Mucosa of descending colon (tissue), 3 donors: ENCODE results near the gene FGF1. TPM values are rescaled to one million over a fixed set of nuclear protein-coding genes. Genes with fewer than 3 reads are reported as not detected.

Experiments
- ATAC-seq: fragments of 200-7000 bp; cut with Tn5 transposase; one replicate; pipeline ENCODE4 v1.9.1; 2020; ENCODE audit warnings: mild to moderate bottlenecking, moderate library complexity
- DNase-seq, 3 donors: peaks; one replicate each; pipeline ENCODE4 v3.0.0-alpha.2; 2020
- H3K36me3 ChIP-seq: fragments of 200-600 bp; one replicate; pipeline ENCODE4 v1.8.0; 2021; ENCODE audit warnings: low read depth, mild to moderate bottlenecking
- H3K4me1 ChIP-seq: fragments of 200-600 bp; one replicate; pipeline ENCODE4 v1.8.0; 2021; ENCODE audit warnings: low read depth, mild to moderate bottlenecking
- H3K4me3 ChIP-seq: fragments of 200-600 bp; one replicate; pipeline ENCODE4 v1.8.0; 2021; ENCODE audit warnings: mild to moderate bottlenecking
- H3K9me3 ChIP-seq: fragments of 200-600 bp; one replicate; pipeline ENCODE4 v1.8.0; 2021; ENCODE audit warnings: mild to moderate bottlenecking
- CTCF ChIP-seq: fragments of 200-600 bp; IDR thresholded peaks from one replicate; pipeline ENCODE4 v1.8.0; 2022; ENCODE audit warnings: antibody characterized with exemption, mild to moderate bottlenecking
- intact Hi-C, 2 donors: fragments of 100-400 bp; cut with DNase I in 1 of 2; cut with micrococcal nuclease in 1 of 2; formaldehyde crosslinking; loops; one replicate each; pipeline versions ENCODE4 v1.11.0 to v1.11.1; 2022; cut with DNase I, micrococcal nuclease
- total RNA-seq, 3 donors: library from RNA; stranded (reverse); fragmentation: NEBNext Ultra II Directional in 2 of 3; extraction: Animal tissue kit (Norgen Biotek cat#: 25700) in 2 of 3; gene quantifications; one replicate each; pipeline versions ENCODE4 v1.2.1 to v1.2.4, GENCODE V29; 2021 to 2023
- donor health status: DM: no; HTN: no; CAD: no; lungs with moderate emphysema.
- donor health status: DM: no; HTN: no; CAD: no.
- donor health status: DM: no; HTN: yes; CAD: no.

FGF1 gene
- total RNA-seq, 3 donors from 2014 or later: 0.31 to 3.5 (median 0.35) TPM

GRCh38 chr5:142597546-142598337 is 88.1 kb downstream of the FGF1 start:
- Histone ChIP-seq H3K36me3 (no peaks in the 10 kb centered on the region), H3K4me1 (no peaks in the 10 kb centered on the region), H3K9me3 (no peaks in the 10 kb centered on the region), H3K4me3 (no peak overlapping the region)
- peak; percentile 24 for ATAC-seq
- DNase-seq: no peak
- TF ChIP-seq CTCF: no peak
- intact Hi-C loops: no loop called here

- Histone ChIP-seq H3K9me3 (no peaks in the 10 kb centered on the region), H3K4me3 (no peak overlapping the region), H3K36me3 (no peaks in the 10 kb centered on the region), H3K4me1 (no peaks in the 10 kb centered on the region)
- ATAC-seq: no peak
- intact Hi-C loops: no loop called here
- no peak for TF ChIP-seq CTCF
- DNase-seq: no peak
Measured at GRCh38 chr5:142597025-142597424, 88.9 kb downstream of the FGF1 start.

- no peak for DNase-seq
- H3K9me3 ChIP-seq: no peaks in the 10 kb centered on the region
- no peak for TF ChIP-seq CTCF
- no peak overlapping the region for H3K4me3 ChIP-seq
- ATAC-seq: no peak
- intact Hi-C loops: no loop called here
- no peaks in the 10 kb centered on the region for H3K36me3 ChIP-seq
- no peaks in the 10 kb centered on the region for H3K4me1 ChIP-seq
Measured at GRCh38 chr5:142592365-142592764, 93.5 kb downstream of the FGF1 start.

- intact Hi-C loops: no loop called here
- Histone ChIP-seq H3K4me3 (no peak overlapping the region), H3K9me3 (no peaks in the 10 kb centered on the region), H3K36me3 (no peaks in the 10 kb centered on the region), H3K4me1 (no peaks in the 10 kb centered on the region)
- no peak for ATAC-seq
- TF ChIP-seq CTCF: no peak
- DNase-seq: no peak
Measured at GRCh38 chr5:142590451-142591231, 95.2 kb downstream of the FGF1 start.

DNA sequence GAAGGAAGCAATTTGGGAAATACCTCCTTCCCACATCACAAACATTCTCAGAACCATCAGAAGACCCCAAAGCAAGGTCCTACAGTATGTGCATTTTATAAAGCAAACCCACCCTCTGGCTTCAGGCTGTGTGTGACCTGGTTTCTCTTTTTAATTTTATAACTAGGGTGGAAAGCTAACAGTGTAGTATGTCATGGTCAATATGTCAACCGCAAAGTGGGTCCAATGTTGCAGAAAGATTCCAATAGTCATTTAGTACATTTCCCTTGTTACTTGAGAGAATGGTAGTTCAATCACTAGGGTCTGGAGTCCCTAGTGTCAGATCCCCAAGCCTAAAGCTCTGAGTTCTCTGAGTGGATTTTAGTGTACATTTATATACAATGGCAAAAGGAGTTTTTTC is 96.2 kb downstream of the FGF1 start:
- H3K4me3 ChIP-seq: no peak overlapping the region
- no peaks in the 10 kb centered on the region for H3K4me1 ChIP-seq
- intact Hi-C loops: no loop called here
- no peaks in the 10 kb centered on the region for H3K9me3 ChIP-seq
- no peak for TF ChIP-seq CTCF
- DNase-seq: no peak
- no peaks in the 10 kb centered on the region for H3K36me3 ChIP-seq
- no peak for ATAC-seq
